ENCODE results near the gene GJC2. TPM values are rescaled to one million over a fixed set of nuclear protein-coding genes. Genes with fewer than 3 reads are reported as not detected.

The GJC2 gene
- total RNA-seq, 2 donors from 2014 or later: 0.93 to 2.3 TPM

DNA sequence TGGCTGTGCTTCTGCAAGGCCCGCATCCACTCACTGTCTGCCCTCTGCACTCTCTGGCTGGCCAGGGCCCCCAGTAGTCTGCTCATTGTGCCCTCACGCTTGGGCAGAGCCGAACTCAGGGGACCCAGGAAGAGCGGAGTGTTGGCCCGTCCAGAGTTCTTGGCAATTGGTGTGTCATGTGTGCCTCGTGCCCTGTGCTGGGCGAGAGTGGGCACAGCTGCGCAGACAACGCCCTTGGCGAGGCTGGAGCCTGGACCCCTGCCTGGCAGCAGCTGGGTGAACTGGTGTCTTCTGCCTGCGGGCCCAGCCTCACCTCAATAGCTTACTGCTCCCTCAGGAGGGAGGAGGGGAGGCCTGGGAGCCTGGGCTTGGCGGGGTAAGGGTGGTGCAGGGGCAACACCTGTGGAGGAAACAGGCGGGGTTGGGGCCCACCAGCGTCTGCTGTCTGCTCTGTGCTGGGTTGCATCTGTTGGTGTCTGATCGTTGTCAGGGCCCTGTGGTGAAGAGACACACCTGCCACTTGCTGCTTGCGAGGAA is 7.5 kb upstream of the GJC2 start:
- H3K4me3 ChIP-seq: peak overlapping the region; percentile 88 to 92
- peak overlapping the region; percentile 20 to 96 for H3K27ac ChIP-seq
- DNase-seq (ENCODE audit: low spot score): no peak
- no peaks in the 10 kb centered on the region for H3K9me3 ChIP-seq
- peaks cover 0 to 53% of the 10 kb centered on the region in 2 donors for H3K4me1 ChIP-seq
- H3K36me3 ChIP-seq: peaks cover 18% of the 10 kb centered on the region
- no peaks in the 10 kb centered on the region for H3K27me3 ChIP-seq
- TF ChIP-seq, protein P1, sequence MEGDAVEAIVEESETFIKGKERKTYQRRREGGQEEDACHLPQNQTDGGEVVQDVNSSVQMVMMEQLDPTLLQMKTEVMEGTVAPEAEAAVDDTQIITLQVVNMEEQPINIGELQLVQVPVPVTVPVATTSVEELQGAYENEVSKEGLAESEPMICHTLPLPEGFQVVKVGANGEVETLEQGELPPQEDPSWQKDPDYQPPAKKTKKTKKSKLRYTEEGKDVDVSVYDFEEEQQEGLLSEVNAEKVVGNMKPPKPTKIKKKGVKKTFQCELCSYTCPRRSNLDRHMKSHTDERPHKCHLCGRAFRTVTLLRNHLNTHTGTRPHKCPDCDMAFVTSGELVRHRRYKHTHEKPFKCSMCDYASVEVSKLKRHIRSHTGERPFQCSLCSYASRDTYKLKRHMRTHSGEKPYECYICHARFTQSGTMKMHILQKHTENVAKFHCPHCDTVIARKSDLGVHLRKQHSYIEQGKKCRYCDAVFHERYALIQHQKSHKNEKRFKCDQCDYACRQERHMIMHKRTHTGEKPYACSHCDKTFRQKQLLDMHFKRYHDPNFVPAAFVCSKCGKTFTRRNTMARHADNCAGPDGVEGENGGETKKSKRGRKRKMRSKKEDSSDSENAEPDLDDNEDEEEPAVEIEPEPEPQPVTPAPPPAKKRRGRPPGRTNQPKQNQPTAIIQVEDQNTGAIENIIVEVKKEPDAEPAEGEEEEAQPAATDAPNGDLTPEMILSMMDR (IDR thresholded peaks at IDR 0.05): no peak

DNA sequence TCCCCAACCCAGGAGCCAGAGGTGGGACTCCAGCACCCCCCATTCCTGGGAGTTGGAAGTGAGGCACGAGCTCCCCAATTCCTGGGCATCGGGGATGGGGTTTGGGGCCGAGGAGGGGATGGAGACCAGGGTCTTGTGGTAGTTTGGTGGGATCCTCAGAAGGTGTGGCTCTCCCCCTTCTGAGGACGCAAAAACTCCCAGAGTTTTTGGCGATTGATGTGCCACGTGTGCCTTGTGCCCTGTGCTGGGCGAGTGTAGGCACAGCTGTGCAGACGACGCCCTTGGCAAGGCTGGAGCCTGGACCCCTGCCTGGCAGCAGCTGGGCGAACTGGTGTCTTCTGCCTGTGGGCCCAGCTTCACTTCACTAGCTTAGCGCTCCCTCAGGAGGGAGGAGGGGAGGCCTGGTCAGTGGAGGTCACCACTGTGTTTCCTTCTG is 7.0 kb upstream of the GJC2 start:
- peaks cover 23% of the 10 kb centered on the region for H3K36me3 ChIP-seq
- H3K9me3 ChIP-seq: no peaks in the 10 kb centered on the region
- DNase-seq (ENCODE audit: low spot score): no peak
- TF ChIP-seq, protein P1 (IDR thresholded peaks at IDR 0.05): no peak
- peaks cover 0 to 58% of the 10 kb centered on the region in 2 donors for H3K4me1 ChIP-seq
- no peaks in the 10 kb centered on the region for H3K27me3 ChIP-seq
- H3K4me3 ChIP-seq: no peak overlapping the region
- H3K27ac ChIP-seq: peak overlapping the region in 1 of 2 donors; percentile 96

DNA sequence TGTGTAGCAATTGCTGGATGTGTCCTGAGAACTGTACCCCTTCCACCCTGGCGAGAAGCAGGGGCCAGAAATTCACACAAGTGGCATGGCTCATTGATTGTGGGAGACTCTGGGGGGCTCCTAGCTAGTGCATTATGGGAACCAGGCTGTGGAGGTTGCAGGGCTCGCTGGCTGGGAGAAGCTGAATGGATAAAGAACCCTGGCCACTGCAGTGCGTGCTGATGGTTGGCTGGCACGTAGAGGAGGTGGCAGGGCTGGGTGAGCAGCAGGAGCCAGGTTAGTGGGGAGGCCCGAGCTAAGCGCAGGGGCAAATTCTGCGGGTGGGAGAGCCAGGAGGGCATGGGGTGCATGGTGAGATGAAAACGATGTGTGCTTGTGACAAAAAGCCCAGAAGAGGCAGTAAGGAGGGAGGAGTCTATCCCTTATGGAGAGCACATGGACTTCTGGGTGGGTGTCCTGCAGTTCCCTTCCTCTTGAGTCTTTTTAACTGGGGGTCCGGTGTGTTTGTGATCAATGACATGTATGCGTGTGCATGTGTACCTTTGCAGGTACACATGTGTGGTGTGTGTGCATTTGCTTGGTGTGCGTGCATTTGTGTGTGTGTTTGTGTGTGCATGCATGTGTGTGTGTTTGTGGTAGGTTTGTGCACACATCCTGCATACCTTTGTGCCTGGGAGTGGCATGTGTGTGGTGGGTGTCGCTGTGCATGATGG is 6.1 kb upstream of the GJC2 start:
- Histone ChIP-seq H3K4me3 (no peak overlapping the region), H3K4me1 (peaks cover 0 to 66% of the 10 kb centered on the region in 2 donors), H3K27me3 (no peaks in the 10 kb centered on the region), H3K27ac (no peak overlapping the region), H3K36me3 (peaks cover 29% of the 10 kb centered on the region), H3K9me3 (no peaks in the 10 kb centered on the region)
- no peak for DNase-seq (ENCODE audit: low spot score)
- TF ChIP-seq, protein P1 (IDR thresholded peaks at IDR 0.05): no peak

DNA sequence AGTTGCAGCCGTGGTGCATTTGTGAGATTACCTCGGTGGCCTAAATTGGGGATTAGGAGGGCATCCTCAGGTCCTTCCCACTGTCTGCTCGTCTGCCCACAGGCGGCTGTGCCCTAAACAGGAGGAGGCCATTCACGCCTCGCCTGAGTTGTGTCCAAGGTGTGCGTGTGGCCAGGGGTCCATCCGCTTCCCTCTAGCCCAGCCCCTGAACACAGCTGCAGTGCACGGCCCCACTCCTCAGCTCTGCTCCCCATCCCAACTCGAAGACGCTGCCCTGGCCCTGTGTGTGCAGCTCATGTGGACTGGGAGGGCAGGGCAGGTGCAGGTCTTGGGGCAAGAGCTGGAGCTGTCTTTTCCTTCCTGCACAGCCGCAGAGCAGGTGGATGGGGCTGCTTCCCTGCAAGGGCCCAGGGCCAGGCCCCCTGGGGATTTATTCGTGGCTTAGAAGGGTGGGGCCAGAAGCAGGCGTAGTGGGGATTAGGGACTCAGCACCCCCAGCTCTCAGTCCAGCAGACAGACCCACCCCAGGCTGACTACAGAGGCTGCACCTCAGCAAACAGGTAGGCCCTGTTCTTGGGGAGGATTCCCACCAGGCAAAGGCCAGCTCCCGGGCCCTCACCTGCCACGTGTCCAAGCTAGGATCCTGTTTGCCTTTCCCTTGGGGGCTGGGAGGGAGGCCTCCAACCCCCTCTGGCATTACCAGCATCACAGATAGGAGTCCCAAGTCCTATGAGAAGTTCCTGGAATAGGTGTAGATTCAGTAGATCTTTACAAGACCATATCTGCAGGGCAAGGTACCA is 5.3 kb upstream of the GJC2 start:
- H3K27me3 ChIP-seq: no peaks in the 10 kb centered on the region
- no peaks in the 10 kb centered on the region for H3K9me3 ChIP-seq
- H3K36me3 ChIP-seq: peaks cover 29% of the 10 kb centered on the region
- no peak overlapping the region for H3K27ac ChIP-seq
- no peak for DNase-seq (ENCODE audit: low spot score)
- peaks cover 0 to 74% of the 10 kb centered on the region in 2 donors for H3K4me1 ChIP-seq
- H3K4me3 ChIP-seq: no peak overlapping the region
- TF ChIP-seq, protein P1 (IDR thresholded peaks at IDR 0.05): no peak

DNA sequence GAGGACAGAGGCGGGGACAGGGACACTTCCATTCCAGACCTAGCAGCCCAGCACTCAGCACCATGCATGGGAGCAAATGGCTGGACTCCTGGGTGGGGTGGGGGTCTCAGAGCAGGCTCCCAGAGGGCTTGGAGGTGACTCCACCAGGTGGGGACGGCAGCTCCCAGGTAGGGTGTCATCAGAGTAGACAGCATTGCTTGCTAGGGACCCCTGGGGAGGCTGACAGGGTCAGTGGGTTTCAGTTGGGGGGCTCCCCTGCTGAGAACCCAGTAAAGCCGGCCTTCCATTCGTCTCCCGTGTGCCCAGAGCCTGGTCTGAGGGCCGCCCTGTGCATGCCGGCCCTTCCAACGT is 4.8 kb upstream of the GJC2 start:
- DNase-seq (ENCODE audit: low spot score): no peak
- Histone ChIP-seq H3K36me3 (peaks cover 29% of the 10 kb centered on the region), H3K4me3 (no peak overlapping the region), H3K4me1 (peaks cover 0 to 79% of the 10 kb centered on the region in 2 donors), H3K27ac (no peak overlapping the region), H3K27me3 (no peaks in the 10 kb centered on the region), H3K9me3 (no peaks in the 10 kb centered on the region)
- TF ChIP-seq, protein P1 (IDR thresholded peaks at IDR 0.05): no peak
